GM11168 (cell line): ENCODE results near the gene KDM1B.
"Not testable (repeated sequence)": the region's sequence is repeated elsewhere in the genome, so short reads cannot be mapped to it uniquely, and the experiment has no call there.

Experiments
- in situ Hi-C: fragments of 300-500 bp; cut with MboI; formaldehyde crosslinking; loops from one replicate; pipeline ENCODE4 v1.12.0; 2022; ENCODE audit warnings: low sequenced_read_pairs; ENCODE audit not compliant: unreplicated experiment

Gene KDM1B

GRCh38 chr6:18182568-18182967 is 27.3 kb downstream of the KDM1B start:
- in situ Hi-C loops: no loop called here

DNA sequence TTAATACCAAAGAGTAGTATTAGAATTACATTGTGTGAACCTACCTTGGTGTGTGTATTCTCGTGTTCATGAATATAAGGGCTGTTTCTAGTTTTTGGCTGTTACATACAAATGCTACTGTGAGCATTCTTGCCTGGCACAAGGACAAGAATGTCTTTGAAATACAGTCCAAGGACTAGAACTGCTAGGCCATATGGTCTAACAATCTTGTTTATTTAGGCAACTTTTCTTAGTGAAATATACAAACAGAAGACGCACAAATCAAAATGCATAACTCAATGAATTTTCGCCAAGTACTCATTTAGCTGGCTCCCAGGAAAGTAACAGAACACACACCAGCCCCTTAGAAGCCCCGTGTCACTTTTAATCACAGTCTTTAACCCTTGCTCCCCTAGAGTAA is 28.5 kb downstream of the KDM1B start:
- in situ Hi-C loops: no loop called here

DNA sequence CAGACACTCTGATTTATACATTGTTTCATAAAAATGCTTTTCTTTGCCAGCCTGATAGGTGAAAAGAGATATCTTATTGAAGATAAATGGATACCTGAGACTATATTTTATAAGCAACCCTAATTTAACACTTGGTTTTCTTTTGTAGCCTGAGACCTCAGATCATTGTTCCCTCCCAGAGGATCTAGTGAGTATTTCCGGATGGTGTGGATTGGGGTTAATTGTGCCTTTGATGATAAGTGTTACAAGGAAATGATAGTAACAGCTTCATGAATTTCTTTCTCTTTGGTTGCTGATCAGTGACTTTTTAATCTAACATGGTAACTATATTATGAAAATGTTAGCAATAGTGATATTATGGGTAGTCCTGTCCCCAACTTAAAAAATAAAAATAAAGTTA is 30.4 kb downstream of the KDM1B start:
- in situ Hi-C loops: no loop called here

- in situ Hi-C loops: no loop called here
Observed at GRCh38 chr6:18186033-18186432, 30.8 kb downstream of the KDM1B start.

DNA sequence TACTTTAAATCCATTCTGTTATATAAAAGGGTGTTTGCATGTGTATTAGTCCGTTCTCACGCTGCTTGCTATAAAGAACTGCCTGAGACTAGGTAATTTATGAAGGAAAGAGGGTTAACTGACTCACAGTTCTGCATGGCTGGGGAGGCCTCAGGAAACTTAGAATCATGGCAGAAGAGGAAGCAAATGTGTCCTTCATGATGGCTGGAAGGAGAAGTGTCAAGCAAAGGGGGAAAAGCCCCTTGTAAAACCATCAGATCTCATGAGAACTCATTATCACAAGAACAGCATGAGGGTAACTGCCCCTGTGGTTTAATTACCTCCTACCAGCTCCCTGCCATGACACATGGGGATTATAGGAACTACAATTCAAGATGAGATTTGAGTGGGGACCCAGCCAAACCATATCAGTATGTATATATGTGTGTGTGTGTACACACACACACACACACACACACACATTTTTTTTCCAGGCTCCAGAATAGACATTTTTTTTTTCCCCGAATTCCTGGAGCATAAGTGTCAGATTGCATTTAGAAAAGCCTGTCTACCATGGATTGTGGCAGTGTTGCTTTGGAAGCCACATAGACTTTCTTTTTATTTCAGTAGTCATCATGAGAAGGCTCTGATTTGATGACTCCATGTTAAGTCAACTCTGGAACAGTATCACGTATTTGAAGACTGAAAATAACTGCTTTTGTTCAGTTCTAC is 31.5 kb downstream of the KDM1B start:
- in situ Hi-C loops: no loop called here

DNA sequence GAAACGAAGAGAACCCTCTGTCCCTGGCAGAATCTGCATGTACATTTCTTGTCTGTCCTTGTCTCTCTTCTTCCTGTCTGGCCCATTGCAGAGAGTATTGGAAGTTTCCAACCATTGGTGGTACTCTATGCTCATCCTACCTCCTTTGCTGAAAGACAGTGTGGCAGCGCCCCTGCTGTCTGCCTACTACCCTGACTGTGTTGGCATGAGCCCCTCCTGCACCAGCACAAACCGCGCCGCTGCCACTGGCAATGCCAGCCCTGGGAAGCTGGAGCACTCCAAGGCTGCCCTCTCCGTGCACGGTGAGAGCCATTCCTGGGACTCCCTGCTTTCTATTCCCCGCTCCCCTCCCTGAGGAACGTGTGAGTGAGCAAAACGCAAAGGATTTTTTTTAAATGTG is 32.5 kb downstream of the KDM1B start:
- in situ Hi-C loops: no loop called here

DNA sequence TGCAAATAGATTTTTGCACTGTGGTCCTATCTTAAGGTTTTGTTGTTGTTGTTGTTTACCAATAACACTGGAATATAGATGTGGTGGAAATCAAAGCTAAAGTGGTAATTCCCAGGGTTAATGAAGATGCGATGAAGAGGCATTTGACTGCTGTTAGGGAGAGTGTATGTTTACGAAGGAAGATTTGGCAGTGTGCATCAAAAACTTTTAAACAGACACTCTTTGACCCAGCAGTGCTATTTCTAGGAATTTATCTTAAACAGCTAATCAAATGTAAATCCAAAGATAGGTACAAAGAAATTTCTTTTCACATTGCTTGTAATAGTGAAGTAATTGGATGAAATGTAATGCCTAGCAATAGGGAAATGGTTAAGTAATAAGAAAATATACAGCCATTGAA is 34.0 kb downstream of the KDM1B start:
- in situ Hi-C loops: no loop called here

GRCh38 chr6:18192026-18192425 is 36.8 kb downstream of the KDM1B start:
- in situ Hi-C loops: no loop called here

DNA sequence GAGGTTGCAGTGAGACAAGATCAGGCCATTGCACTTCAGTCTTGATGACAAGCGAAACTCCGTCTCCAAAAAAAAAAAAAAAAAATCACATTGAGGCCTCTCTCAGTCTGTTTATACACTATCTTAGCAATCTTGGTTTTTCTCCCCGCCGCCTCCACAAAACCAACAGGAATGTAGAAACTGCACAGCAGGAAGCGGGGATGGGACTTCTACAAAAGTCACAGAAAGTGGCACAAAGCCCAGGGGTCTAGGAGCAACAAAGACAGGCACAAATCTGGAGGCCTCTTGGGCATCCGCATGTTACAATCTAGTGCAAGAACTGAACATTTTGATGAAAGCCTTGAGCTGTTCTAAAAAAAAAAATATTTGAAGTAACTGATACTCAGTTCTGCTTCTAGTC is 48.6 kb downstream of the KDM1B start:
- in situ Hi-C loops: no loop called here

DNA sequence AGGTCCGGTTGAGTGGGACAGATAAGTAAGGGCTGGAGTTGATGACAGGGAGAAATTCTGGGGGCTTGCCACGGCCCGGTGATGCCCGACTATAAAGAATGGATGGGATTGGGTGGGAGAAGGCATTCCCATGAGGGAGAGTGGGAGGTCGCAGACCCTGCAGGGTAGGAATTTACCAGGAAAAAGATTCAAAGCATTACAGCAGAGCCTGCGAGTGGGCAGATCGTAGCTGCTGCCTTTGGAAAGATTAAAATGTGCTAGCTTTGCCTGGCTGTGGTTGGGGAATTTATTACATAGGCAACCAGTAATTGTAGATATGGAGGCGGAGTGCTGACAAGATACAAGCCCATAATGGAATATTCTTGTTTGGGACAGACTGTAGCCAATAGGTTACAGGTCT is 49.5 kb downstream of the KDM1B start:
- in situ Hi-C loops: no loop called here

DNA sequence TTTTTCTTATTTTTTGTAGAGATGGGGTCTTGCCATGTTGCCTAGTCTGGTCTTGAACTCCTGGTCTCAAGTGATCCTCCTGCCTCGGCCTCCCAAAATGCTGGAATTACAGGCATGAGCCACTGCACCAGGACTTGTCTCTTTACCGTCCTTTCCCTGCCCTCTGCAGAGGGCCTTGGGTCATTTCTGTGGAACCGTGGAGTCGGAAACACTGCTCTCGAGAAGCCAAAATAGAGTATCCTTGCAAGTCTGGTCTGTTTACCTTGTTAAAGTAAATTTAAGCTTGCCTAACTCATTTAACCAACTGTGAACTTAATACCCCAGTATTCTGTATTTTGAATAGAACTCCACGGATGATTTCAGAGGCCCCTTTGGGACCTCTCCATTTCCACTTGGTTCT is 51.4 kb downstream of the KDM1B start:
- in situ Hi-C loops: no loop called here

- in situ Hi-C loops: no loop called here
Observed at GRCh38 chr6:18207438-18207837, 52.2 kb downstream of the KDM1B start.

DNA sequence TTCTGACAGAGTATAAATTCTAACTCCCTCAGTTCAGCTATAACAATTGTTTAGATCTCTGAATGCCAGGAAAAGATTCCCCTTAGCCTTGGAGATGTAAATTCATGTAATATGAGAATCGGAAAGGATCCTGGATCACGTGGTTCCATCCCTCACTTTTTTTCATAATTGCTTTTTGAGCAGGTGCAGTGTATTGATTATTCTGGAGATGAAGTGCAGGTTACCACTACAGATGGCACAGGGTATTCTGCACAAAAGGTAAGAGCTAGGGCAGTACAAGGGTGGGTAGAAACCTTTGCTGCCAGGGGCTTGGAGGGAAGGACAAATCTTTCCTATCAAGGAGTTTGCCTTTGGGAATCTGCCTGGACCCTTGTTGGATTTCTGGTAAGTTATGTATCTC is 52.7 kb downstream of the KDM1B start:
- in situ Hi-C loops: no loop called here

DNA sequence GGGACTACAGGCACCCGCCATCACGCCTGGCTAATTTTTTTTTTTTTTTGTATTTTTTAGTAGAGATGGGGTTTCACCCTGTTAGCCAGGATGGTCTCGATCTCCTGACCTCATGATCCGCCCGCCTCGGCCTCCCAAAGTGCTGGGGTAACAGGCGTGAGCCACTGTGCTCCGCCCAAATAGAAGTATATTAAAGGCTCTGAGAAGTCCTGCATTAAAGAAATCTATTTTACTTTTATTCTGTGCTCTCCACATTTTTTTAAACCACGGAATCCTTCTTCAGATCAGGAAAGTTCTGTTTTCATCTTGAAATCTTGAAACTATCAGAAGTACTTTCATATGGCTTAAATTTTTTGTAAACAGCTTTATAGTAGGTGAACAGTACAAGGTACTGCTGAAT is 53.6 kb downstream of the KDM1B start:
- in situ Hi-C loops: not testable (repeated sequence)

GRCh38 chr6:18209539-18210197 is 54.4 kb downstream of the KDM1B start:
- in situ Hi-C loops: no loop called here

DNA sequence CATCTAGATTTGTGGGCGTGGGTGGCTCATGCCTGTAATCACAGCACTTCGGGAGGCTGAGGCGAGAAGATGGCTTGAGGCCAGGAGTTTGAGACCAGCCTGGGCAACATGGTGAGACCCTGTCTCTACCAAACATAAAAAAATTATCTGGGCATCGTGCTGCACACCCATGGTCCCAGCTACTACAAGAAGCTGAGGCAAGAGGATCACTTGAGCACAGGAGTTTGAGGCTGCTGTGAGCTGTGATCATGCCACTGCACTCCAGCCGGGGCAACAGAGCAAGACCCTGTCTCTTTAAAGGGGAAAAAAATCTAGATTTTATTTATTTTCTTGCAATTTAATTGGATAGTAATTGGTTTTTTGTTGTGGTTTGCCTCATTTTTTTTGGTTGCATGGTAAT is 55.5 kb downstream of the KDM1B start:
- in situ Hi-C loops: no loop called here

GRCh38 chr6:18211338-18211737 is 56.1 kb downstream of the KDM1B start:
- in situ Hi-C loops: no loop called here

- in situ Hi-C loops: no loop called here
Observed at GRCh38 chr6:18212231-18212630, 57.0 kb downstream of the KDM1B start.

- in situ Hi-C loops: no loop called here
Observed at GRCh38 chr6:18213439-18213838, 58.2 kb downstream of the KDM1B start.

- in situ Hi-C loops: no loop called here
Observed at GRCh38 chr6:18214003-18214402, 58.8 kb downstream of the KDM1B start.

DNA sequence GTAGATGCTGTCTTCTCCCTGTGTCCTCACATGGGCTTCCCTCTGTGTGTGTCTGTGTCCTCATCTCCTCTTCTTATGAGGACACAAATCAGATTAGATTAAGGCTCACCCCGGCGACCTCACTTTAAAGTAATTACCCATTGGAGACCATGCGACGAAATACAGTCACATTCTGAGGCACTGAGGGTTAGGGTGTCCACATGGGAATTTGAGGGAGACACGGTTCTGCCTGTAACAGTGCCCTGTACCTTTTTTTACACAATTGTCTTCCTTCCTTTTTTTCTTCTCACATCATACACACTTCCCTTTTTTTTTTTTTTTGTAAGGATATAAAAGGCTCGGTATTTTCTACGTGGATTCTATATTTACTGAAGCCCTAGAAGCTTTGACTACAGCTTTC is 60.2 kb downstream of the KDM1B start:
- in situ Hi-C loops: no loop called here

GRCh38 chr6:18216411-18216810 is 61.2 kb downstream of the KDM1B start:
- in situ Hi-C loops: no loop called here
